Mucosa of descending colon (tissue), 3 donors: ENCODE measurements around the gene TMEM247. TPM values are rescaled to one million over a fixed set of nuclear protein-coding genes. Genes with fewer than 3 reads are reported as not detected.

ENCODE experiments used
- ATAC-seq: fragments of 200-7000 bp; cut with Tn5 transposase; one replicate; pipeline ENCODE4 v1.9.1; 2020; ENCODE audit warnings: mild to moderate bottlenecking, moderate library complexity
- DNase-seq, 3 donors: peaks; one replicate each; pipeline ENCODE4 v3.0.0-alpha.2; 2020
- H3K36me3 ChIP-seq: fragments of 200-600 bp; one replicate; pipeline ENCODE4 v1.8.0; 2021; ENCODE audit warnings: low read depth, mild to moderate bottlenecking
- H3K4me1 ChIP-seq: fragments of 200-600 bp; one replicate; pipeline ENCODE4 v1.8.0; 2021; ENCODE audit warnings: low read depth, mild to moderate bottlenecking
- H3K4me3 ChIP-seq: fragments of 200-600 bp; one replicate; pipeline ENCODE4 v1.8.0; 2021; ENCODE audit warnings: mild to moderate bottlenecking
- H3K9me3 ChIP-seq: fragments of 200-600 bp; one replicate; pipeline ENCODE4 v1.8.0; 2021; ENCODE audit warnings: mild to moderate bottlenecking
- intact Hi-C, 2 donors: fragments of 100-400 bp; cut with DNase I in 1 of 2; cut with micrococcal nuclease in 1 of 2; formaldehyde crosslinking; loops; one replicate each; pipeline versions ENCODE4 v1.11.0 to v1.11.1; 2022; cut with DNase I, micrococcal nuclease
- total RNA-seq, 3 donors: library from RNA; stranded (reverse); fragmentation: NEBNext Ultra II Directional in 2 of 3; extraction: Animal tissue kit (Norgen Biotek cat#: 25700) in 2 of 3; gene quantifications; one replicate each; pipeline versions ENCODE4 v1.2.1 to v1.2.4, GENCODE V29; 2021 to 2023
- TF ChIP-seq, protein P1 (sequence below): fragments of 200-600 bp; IDR thresholded peaks from one replicate; pipeline ENCODE4 v1.8.0; 2022; ENCODE audit warnings: antibody characterized with exemption, mild to moderate bottlenecking
- donor health status: DM: no; HTN: no; CAD: no; lungs with moderate emphysema.
- donor health status: DM: no; HTN: no; CAD: no.
- donor health status: DM: no; HTN: yes; CAD: no.

Gene TMEM247
- total RNA-seq, 3 donors from 2014 or later = not detected

- Histone ChIP-seq H3K9me3 (no peaks in the 10 kb centered on the region), H3K36me3 (no peaks in the 10 kb centered on the region), H3K4me1 (no peaks in the 10 kb centered on the region), H3K4me3 (no peak overlapping the region)
- ATAC-seq (no peak), DNase-seq (no peak)
- intact Hi-C loops = no loop called here
- TF ChIP-seq, protein P1, sequence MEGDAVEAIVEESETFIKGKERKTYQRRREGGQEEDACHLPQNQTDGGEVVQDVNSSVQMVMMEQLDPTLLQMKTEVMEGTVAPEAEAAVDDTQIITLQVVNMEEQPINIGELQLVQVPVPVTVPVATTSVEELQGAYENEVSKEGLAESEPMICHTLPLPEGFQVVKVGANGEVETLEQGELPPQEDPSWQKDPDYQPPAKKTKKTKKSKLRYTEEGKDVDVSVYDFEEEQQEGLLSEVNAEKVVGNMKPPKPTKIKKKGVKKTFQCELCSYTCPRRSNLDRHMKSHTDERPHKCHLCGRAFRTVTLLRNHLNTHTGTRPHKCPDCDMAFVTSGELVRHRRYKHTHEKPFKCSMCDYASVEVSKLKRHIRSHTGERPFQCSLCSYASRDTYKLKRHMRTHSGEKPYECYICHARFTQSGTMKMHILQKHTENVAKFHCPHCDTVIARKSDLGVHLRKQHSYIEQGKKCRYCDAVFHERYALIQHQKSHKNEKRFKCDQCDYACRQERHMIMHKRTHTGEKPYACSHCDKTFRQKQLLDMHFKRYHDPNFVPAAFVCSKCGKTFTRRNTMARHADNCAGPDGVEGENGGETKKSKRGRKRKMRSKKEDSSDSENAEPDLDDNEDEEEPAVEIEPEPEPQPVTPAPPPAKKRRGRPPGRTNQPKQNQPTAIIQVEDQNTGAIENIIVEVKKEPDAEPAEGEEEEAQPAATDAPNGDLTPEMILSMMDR = no peak
Measured at GRCh38 chr2:46441838-46442712, 37.3 kb upstream of the TMEM247 start.

DNA sequence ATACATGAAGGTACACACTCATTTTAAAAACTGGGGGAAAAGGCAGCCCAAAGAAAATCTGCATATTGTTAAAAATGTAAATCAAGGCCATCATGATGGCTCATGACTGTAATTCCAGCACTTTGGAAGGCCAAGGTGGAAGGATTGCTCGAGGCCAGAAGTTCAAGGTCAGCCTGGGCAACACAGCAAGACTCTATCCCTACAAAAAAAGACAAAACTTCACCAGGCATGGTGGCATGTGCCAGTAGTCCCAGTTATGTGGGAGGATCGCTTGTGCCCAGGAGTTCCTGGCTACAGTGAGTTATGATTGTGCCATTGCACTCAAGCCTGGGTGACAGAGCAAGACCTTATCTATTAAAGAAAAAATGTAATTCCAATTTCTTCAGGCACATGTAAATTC, 34.6 kb upstream of the TMEM247 start:
- TF ChIP-seq, protein P1 = no peak
- Histone ChIP-seq H3K9me3 (no peaks in the 10 kb centered on the region), H3K4me3 (no peak overlapping the region), H3K36me3 (no peaks in the 10 kb centered on the region), H3K4me1 (no peaks in the 10 kb centered on the region)
- ATAC-seq (no peak), DNase-seq (no peak)
- intact Hi-C loops = no loop called here

DNA sequence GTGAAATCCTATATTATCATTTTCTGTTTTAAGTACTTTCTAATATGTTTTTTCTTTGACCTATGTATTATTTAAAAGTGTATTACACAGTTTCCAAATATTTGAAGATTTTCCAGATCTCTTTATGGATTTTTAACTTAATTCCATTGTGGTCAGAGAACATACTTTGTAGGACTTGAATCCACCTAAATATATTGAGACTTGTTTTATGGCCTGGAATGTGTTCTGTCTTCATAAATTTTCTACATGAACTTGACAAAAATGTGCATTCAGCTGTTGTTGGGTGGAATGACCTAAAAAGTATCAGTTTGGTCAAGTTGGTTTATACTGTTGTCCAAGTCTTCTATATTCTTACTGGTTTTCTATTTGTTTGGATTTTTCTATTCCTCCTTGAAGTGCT, 33.8 kb upstream of the TMEM247 start:
- ATAC-seq (no peak), DNase-seq (no peak)
- TF ChIP-seq, protein P1 = no peak
- Histone ChIP-seq H3K4me3 (no peak overlapping the region), H3K36me3 (no peaks in the 10 kb centered on the region), H3K9me3 (no peaks in the 10 kb centered on the region), H3K4me1 (no peaks in the 10 kb centered on the region)
- intact Hi-C loops = no loop called here

DNA sequence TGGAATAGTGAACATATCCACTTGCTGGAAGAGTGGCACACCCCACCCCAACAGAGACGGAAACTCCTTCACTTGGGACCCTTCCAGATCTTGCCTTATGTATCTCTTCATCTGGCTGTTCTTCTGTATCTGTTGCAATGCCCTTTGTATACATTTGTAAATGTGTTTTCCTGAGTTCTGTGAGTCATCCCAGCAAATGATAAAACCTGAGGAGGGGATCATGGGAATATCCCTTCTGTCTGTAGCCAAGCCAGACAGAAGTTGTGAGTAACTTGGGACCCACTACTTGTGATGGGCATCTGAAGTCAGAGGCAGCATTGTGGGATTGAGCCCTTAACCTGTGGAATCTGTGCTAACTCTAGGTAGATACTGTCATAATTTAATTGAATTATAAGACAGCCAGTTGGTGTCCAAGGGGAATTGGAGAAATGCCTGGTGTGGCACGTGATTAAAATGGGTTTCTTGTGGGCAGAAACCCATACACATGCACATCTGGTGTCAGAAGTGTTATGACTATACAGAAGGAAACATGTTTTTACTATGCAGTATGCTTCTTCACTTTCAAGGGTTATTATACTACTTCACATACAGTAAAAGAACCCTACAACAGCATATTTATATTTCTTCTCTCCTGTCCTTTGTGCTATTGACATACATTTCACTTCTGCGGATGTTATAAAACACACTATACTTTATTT, 32.3 kb upstream of the TMEM247 start:
- DNase-seq = no peak
- Histone ChIP-seq H3K36me3 (no peaks in the 10 kb centered on the region), H3K4me3 (no peak overlapping the region), H3K4me1 (no peaks in the 10 kb centered on the region), H3K9me3 (no peaks in the 10 kb centered on the region)
- intact Hi-C loops = no loop called here
- no peak for ATAC-seq
- TF ChIP-seq, protein P1 = no peak

DNA sequence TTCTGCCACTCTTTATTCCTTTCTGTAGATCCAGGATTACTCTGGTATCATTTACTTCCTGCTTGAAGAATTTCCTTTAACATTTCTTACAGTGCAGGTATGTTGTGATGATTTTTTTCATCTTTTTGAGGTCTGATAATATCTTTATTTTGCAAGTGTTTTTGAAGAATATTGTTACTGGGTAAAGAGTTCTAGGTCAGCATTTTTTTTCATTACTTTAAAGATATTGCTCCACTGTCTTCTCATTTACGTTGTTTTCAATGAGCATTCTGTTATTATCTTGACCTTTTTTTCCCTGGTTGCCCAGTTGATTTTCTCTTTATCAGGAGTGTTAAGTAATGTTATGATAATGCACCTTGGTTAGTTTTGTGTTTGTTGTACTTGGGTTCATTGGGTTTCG, 31.7 kb upstream of the TMEM247 start:
- intact Hi-C loops = no loop called here
- TF ChIP-seq, protein P1 = no peak
- no peaks in the 10 kb centered on the region for H3K9me3 ChIP-seq

More for the DNA sequence above, 31.7 kb upstream of the TMEM247 start:
- no peak for DNase-seq
- no peaks in the 10 kb centered on the region for H3K4me1 ChIP-seq
- no peaks in the 10 kb centered on the region for H3K36me3 ChIP-seq
- ATAC-seq = no peak
- no peak overlapping the region for H3K4me3 ChIP-seq
